Neural cell (in vitro differentiated cells): ENCODE measurements around the gene RTN4RL1. TPM values are rescaled to one million over a fixed set of nuclear protein-coding genes. Genes with fewer than 3 reads are reported as not detected.

Experiments
- H2AFZ ChIP-seq: fragments of 200-600, 300-800 bp; sonication (generic), shearing (Covaris generic); 2 replicates; pipeline ENCODE4 v1.6.0; 2014; ENCODE audit warnings: low read depth, mild to moderate bottlenecking, antibody characterized with exemption, low read length, moderate library complexity
- H3F3A ChIP-seq: fragments of 200-600 bp; shearing (Covaris generic); 2 replicates; pipeline ENCODE4 v1.6.1; 2016; ENCODE audit warnings: mild to moderate bottlenecking, moderate library complexity, mixed read lengths, antibody characterized with exemption, low read length; ENCODE audit not compliant: insufficient read depth, poor library complexity, severe bottlenecking
- H3K27ac ChIP-seq: fragments of 200-600, 300-800 bp; sonication (generic), shearing (Covaris generic); 2 replicates; pipeline ENCODE4 v1.5.1; 2014; ENCODE audit warnings: mild to moderate bottlenecking, low read length, moderate library complexity
- H3K27me3 ChIP-seq: fragments of 300-800, 200-600 bp; sonication (generic), shearing (Covaris generic); 2 replicates; pipeline ENCODE4 v1.6.0; 2014; ENCODE audit warnings: mild to moderate bottlenecking, low read depth, low read length, moderate library complexity; ENCODE audit not compliant: insufficient read depth
- H3K36me3 ChIP-seq: fragments of 300-800, 200-600 bp; sonication (generic), shearing (Covaris generic); 2 replicates; pipeline ENCODE4 v1.5.1; 2014; ENCODE audit warnings: mild to moderate bottlenecking, antibody characterized with exemption, low read length, moderate library complexity; ENCODE audit not compliant: insufficient read depth
- H3K4me2 ChIP-seq: fragments of 300-800, 200-600 bp; sonication (generic), shearing (Covaris generic); 2 replicates; pipeline ENCODE4 v1.6.0; 2014; ENCODE audit warnings: mild to moderate bottlenecking, low read length
- H3K4me3 ChIP-seq: fragments of 300-800, 200-600 bp; sonication (generic), shearing (Covaris generic); 2 replicates; pipeline ENCODE4 v1.5.1; 2014; ENCODE audit warnings: mild to moderate bottlenecking, low read length, moderate library complexity
- H3K79me2 ChIP-seq: fragments of 200-600 bp; shearing (Covaris generic); replicated peaks from 2 replicates; pipeline ENCODE4 v1.6.0; 2014; ENCODE audit warnings: mild to moderate bottlenecking, low read length, moderate library complexity; ENCODE audit not compliant: insufficient read depth
- H3K9ac ChIP-seq: fragments of 300-800, 200-600 bp; sonication (generic), shearing (Covaris generic); 2 replicates; pipeline ENCODE4 v1.6.1; 2016; ENCODE audit warnings: mild to moderate bottlenecking, low read length, mixed read lengths
- H3K9me2 ChIP-seq: fragments of 200-600 bp; shearing (Covaris generic); 2 replicates; pipeline ENCODE4 v1.6.1; 2016; ENCODE audit warnings: mild to moderate bottlenecking, low read length, mixed read lengths; ENCODE audit not compliant: insufficient read depth
- H3K9me3 ChIP-seq: fragments of 200-600, 300-800 bp; sonication (generic), shearing (Covaris generic); 2 replicates; pipeline ENCODE4 v1.6.1; 2016; ENCODE audit warnings: mild to moderate bottlenecking, mixed run types, low read length, moderate library complexity, mixed read lengths
- H4K20me1 ChIP-seq: fragments of 200-600 bp; shearing (Covaris generic); 2 replicates; pipeline ENCODE4 v1.6.1; 2016; ENCODE audit warnings: mild to moderate bottlenecking, mixed run types; ENCODE audit not compliant: insufficient read depth
- CTCF ChIP-seq: fragments of 450-650 bp; IDR thresholded peaks from 2 replicates; pipeline ENCODE4 v1.5.1; 2014; ENCODE audit warnings: antibody characterized with exemption, mild to moderate bottlenecking, moderate library complexity; ENCODE audit not compliant: poor library complexity, severe bottlenecking
- EP300 ChIP-seq: fragments of 450-650 bp; conservative IDR thresholded peaks from 2 replicates; pipeline ENCODE4 v1.6.1; 2014; ENCODE audit warnings: antibody characterized with exemption, mild to moderate bottlenecking, moderate library complexity; ENCODE audit not compliant: poor library complexity, severe bottlenecking
- EZH2 ChIP-seq: fragments of 200-600, 300-800 bp; shearing (Covaris generic), sonication (generic); IDR thresholded peaks from 2 replicates; pipeline ENCODE4 v1.6.1; 2014; ENCODE audit warnings: antibody characterized with exemption, low read length, borderline replicate concordance, mild to moderate bottlenecking; ENCODE audit not compliant: insufficient read depth, poor library complexity, severe bottlenecking
- MXI1 ChIP-seq: fragments of 450-650 bp; conservative IDR thresholded peaks from 2 replicates; pipeline ENCODE4 v1.6.1; 2014; ENCODE audit warnings: antibody characterized with exemption, mild to moderate bottlenecking; ENCODE audit not compliant: poor library complexity, severe bottlenecking
- POLR2AphosphoS5 ChIP-seq: IDR thresholded peaks from 2 replicates; pipeline ENCODE4 v1.6.1; 2012
- RAD21 ChIP-seq: fragments of 450-650 bp; conservative IDR thresholded peaks from 2 replicates; pipeline ENCODE4 v1.6.1; 2014; ENCODE audit warnings: antibody characterized with exemption, mild to moderate bottlenecking, moderate library complexity
- REST ChIP-seq: IDR thresholded peaks from 2 replicates; pipeline ENCODE4 v1.6.1; 2012; ENCODE audit warnings: borderline replicate concordance
- SMC3 ChIP-seq: fragments of 450-650 bp; conservative IDR thresholded peaks from 2 replicates; pipeline ENCODE4 v1.6.1; 2014; ENCODE audit warnings: antibody characterized with exemption, mild to moderate bottlenecking, moderate library complexity; ENCODE audit not compliant: poor library complexity
- TAF1 ChIP-seq: IDR thresholded peaks from 2 replicates; pipeline ENCODE4 v1.6.1; 2012; ENCODE audit warnings: low read depth
- polyA plus RNA-seq: library from polyadenylated mRNA; depleted of rRNA; stranded (reverse); fragments of >200 nt; gene quantifications from 2 replicates; pipeline ENCODE4 v1.2.3, GENCODE V29; 2014

RTN4RL1 gene
- polyA plus RNA-seq, 1 donor from 2014 or later, result 8.1 TPM

- Histone ChIP-seq H3K27me3 (peaks cover 24% of the 10 kb centered on the region), H3K79me2 (peaks cover 3% of the 10 kb centered on the region), H3K4me3 (peak overlapping the region; percentile 85), H3F3A (no peaks in the 10 kb centered on the region), H3K9ac (peak overlapping the region; percentile 71), H3K9me2 (no peaks in the 10 kb centered on the region), H3K9me3 (no peaks in the 10 kb centered on the region), H4K20me1 (no peaks in the 10 kb centered on the region), H3K27ac (no peak overlapping the region), H3K4me2 (peak overlapping the region; percentile 100), H3K36me3 (no peaks in the 10 kb centered on the region), H2AFZ (no peak overlapping the region)
- no peak for TF ChIP-seq RAD21
- TF ChIP-seq POLR2AphosphoS5, result no peak
- TF ChIP-seq EP300, result no peak
- TF ChIP-seq TAF1, result no peak
- no peak for TF ChIP-seq CTCF
- no peak for TF ChIP-seq MXI1
- TF ChIP-seq SMC3, result no peak
- no peak for TF ChIP-seq REST
- TF ChIP-seq EZH2, result no peak
These were observed 23.7 kb upstream of the RTN4RL1 start for GRCh38 chr17:2048805-2049204.

- peaks cover 3% of the 10 kb centered on the region for H3K79me2 ChIP-seq
- no peaks in the 10 kb centered on the region for H4K20me1 ChIP-seq
- TF ChIP-seq EZH2 (no peak), EP300 (no peak), MXI1 (no peak), TAF1 (no peak), RAD21 (no peak), SMC3 (no peak), REST (no peak), POLR2AphosphoS5 (no peak), CTCF (no peak)
- peaks cover 2% of the 10 kb centered on the region for H3F3A ChIP-seq
- H3K27me3 ChIP-seq, result peaks cover 17% of the 10 kb centered on the region
- no peaks in the 10 kb centered on the region for H3K36me3 ChIP-seq
- H3K9ac ChIP-seq, result no peak overlapping the region
- no peaks in the 10 kb centered on the region for H3K9me2 ChIP-seq
- H3K9me3 ChIP-seq, result no peaks in the 10 kb centered on the region
- H3K4me3 ChIP-seq, result no peak overlapping the region
- no peak overlapping the region for H2AFZ ChIP-seq
- no peak overlapping the region for H3K27ac ChIP-seq
- H3K4me2 ChIP-seq, result no peak overlapping the region
These were observed 22.5 kb upstream of the RTN4RL1 start for GRCh38 chr17:2047590-2047989.
